Measurements from ENCODE around the gene GIGYF2.

Gene GIGYF2

DNA sequence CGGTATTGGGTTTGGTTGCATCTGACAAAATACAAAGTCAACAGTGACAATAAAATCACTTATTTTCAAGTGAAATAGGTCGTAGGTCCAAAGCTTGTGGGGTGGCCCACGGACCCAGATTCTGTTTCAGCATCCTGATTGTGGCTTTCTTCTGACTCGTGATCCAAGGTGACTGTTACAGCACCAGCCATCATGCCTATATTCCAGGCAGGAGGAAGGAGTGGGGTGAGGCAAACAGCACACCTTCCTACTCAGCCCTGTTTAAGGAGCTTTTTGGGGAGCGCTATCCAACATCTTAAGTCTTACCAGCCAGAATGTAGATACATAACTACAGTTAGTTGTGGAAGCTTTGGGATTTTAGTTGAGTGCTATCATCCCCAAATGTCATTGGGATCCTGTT is 164.2 kb downstream of the GIGYF2 start:
- TF ChIP-seq USF1 (IDR thresholded peaks at IDR 0.05): no peak

GRCh38 chr2:232863996-232864395 is 166.9 kb downstream of the GIGYF2 start:
- TF ChIP-seq YY1 (IDR thresholded peaks at IDR 0.05; ENCODE audit: low read depth) (no peak), FOXM1 (IDR thresholded peaks at IDR 0.05; ENCODE audit: borderline replicate concordance, low read depth) (no peak), USF1 (IDR thresholded peaks at IDR 0.05) (no peak), EGR1 (IDR thresholded peaks at IDR 0.05) (no peak), CEBPB (IDR thresholded peaks at IDR 0.05) (no peak), ZBTB7A (IDR thresholded peaks at IDR 0.05; ENCODE audit: low read depth) (no peak)

DNA sequence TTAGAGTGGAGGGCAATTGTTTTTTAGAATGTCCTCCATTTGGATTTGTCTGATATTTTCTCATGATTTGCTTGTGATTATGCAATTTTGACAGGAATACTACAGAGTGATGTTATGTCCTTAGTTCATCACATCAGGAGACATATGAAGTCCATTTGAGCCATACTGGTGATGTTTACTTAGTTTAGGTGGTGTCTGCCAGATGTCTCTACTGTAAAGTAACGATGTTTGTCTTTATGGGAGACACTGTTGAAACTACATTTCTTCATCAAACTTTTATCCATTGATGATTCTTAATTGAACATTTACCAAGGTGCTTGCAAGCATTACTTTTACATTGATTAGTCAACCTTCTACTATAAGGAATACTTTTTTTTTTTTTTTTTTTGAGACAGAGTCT is 168.0 kb downstream of the GIGYF2 start:
- no peak for TF ChIP-seq FOXM1 (IDR thresholded peaks at IDR 0.05; ENCODE audit: borderline replicate concordance, low read depth)
- no peak for TF ChIP-seq TAF1 (IDR thresholded peaks at IDR 0.05; ENCODE audit: low read depth)

GRCh38 chr2:232866104-232866503 is 169.0 kb downstream of the GIGYF2 start:
- no peak for TF ChIP-seq USF1 (IDR thresholded peaks at IDR 0.05)
- TF ChIP-seq ZBTB7A (IDR thresholded peaks at IDR 0.05; ENCODE audit: low read depth): no peak
- no peak for TF ChIP-seq EP300 (IDR thresholded peaks at IDR 0.05; ENCODE audit: borderline replicate concordance)

- TF ChIP-seq CEBPB (IDR thresholded peaks at IDR 0.05) (no peak), REST (IDR thresholded peaks at IDR 0.05; ENCODE audit: low read depth) (no peak), CREB1 (IDR thresholded peaks at IDR 0.05; ENCODE audit: low read depth) (no peak), TEAD4 (IDR thresholded peaks at IDR 0.05) (no peak), RAD21 (IDR thresholded peaks at IDR 0.05; ENCODE audit: low read depth) (no peak), EP300 (IDR thresholded peaks at IDR 0.05; ENCODE audit: borderline replicate concordance) (no peak)
- TF ChIP-seq, protein P1, sequence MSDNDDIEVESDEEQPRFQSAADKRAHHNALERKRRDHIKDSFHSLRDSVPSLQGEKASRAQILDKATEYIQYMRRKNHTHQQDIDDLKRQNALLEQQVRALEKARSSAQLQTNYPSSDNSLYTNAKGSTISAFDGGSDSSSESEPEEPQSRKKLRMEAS (IDR thresholded peaks at IDR 0.05): no peak
Observed at GRCh38 chr2:232869138-232870017, 172.2 kb downstream of the GIGYF2 start.

- TF ChIP-seq FOXM1 (IDR thresholded peaks at IDR 0.05; ENCODE audit: borderline replicate concordance, low read depth) (no peak), EGR1 (IDR thresholded peaks at IDR 0.05) (no peak), TAF1 (IDR thresholded peaks at IDR 0.05; ENCODE audit: low read depth) (no peak), USF1 (IDR thresholded peaks at IDR 0.05) (no peak), TCF12 (IDR thresholded peaks at IDR 0.05; ENCODE audit: low read depth) (no peak), CEBPB (IDR thresholded peaks at IDR 0.05) (no peak), TEAD4 (IDR thresholded peaks at IDR 0.05) (no peak), YY1 (IDR thresholded peaks at IDR 0.05; ENCODE audit: low read depth) (no peak), EP300 (IDR thresholded peaks at IDR 0.05; ENCODE audit: borderline replicate concordance) (no peak), ZBTB7A (IDR thresholded peaks at IDR 0.05; ENCODE audit: low read depth) (no peak), REST (IDR thresholded peaks at IDR 0.05; ENCODE audit: low read depth) (no peak), NFIC (IDR thresholded peaks at IDR 0.05) (no peak), CREB1 (IDR thresholded peaks at IDR 0.05; ENCODE audit: low read depth) (no peak), RAD21 (IDR thresholded peaks at IDR 0.05; ENCODE audit: low read depth) (no peak)
- TF ChIP-seq, protein P1 (IDR thresholded peaks at IDR 0.05): no peak
Observed at GRCh38 chr2:232870018-232870765, 173.1 kb downstream of the GIGYF2 start, which contains the start of gene SNORC. Gene SNORC (plus strand): TSS chr2:232870264. CDS start chr2:232870342, 78 bp downstream.

Measured in Ishikawa (cell line).